Adipocyte (in vitro differentiated cells): ENCODE measurements around the gene ABCE1.
A peak's percentile ranks its signal among the peaks of the same experiment; 100 is the strongest.

Source experiments
- DNase-seq: peaks from one replicate; pipeline ENCODE4 v3.0.0-alpha.2; 2015; ENCODE audit warnings: low read depth
- H3K27me3 ChIP-seq: replicated peaks from 2 replicates; pipeline ENCODE4 v1.7.0; 2013; ENCODE audit warnings: mild to moderate bottlenecking, low read length, moderate library complexity; ENCODE audit not compliant: control insufficient read depth, insufficient read depth
- H3K36me3 ChIP-seq: 2 replicates; pipeline ENCODE4 v1.7.0; 2013; ENCODE audit warnings: low read length, mild to moderate bottlenecking, moderate library complexity; ENCODE audit not compliant: control insufficient read depth, insufficient read depth, severe bottlenecking
- H3K4me1 ChIP-seq: 2 replicates; pipeline ENCODE4 v1.7.0; 2013; ENCODE audit warnings: mild to moderate bottlenecking, low read length, moderate library complexity; ENCODE audit not compliant: control insufficient read depth, insufficient read depth
- H3K4me3 ChIP-seq: 2 replicates; pipeline ENCODE4 v1.7.0; 2013; ENCODE audit warnings: mild to moderate bottlenecking, low read length, moderate library complexity
- H3K9ac ChIP-seq: 2 replicates; pipeline ENCODE4 v1.7.0; 2013; ENCODE audit warnings: mild to moderate bottlenecking, low read length, moderate library complexity
- H3K9me3 ChIP-seq: 2 replicates; pipeline ENCODE4 v1.7.0; 2013; ENCODE audit warnings: mild to moderate bottlenecking, low read length, moderate library complexity; ENCODE audit not compliant: control insufficient read depth

Gene ABCE1

GRCh38 chr4:145153904-145154298 is 55.8 kb downstream of the ABCE1 start:
- DNase-seq, result no peak
- H3K9ac ChIP-seq, result no peak overlapping the region

GRCh38 chr4:145154573-145154972 is 56.5 kb downstream of the ABCE1 start:
- no peaks in the 10 kb centered on the region for H3K9me3 ChIP-seq
- H3K36me3 ChIP-seq, result peaks cover 82% of the 10 kb centered on the region
- H3K9ac ChIP-seq, result no peak overlapping the region
- no peak overlapping the region for H3K4me3 ChIP-seq
- no peaks in the 10 kb centered on the region for H3K27me3 ChIP-seq
- DNase-seq, result peak; percentile 52
- H3K4me1 ChIP-seq, result no peaks in the 10 kb centered on the region

More at GRCh38 chr4:145153904-145154298, 55.8 kb downstream of the ABCE1 start:
- Histone ChIP-seq H3K27me3 (no peaks in the 10 kb centered on the region), H3K4me1 (no peaks in the 10 kb centered on the region), H3K4me3 (no peak overlapping the region), H3K36me3 (peaks cover 82% of the 10 kb centered on the region), H3K9me3 (no peaks in the 10 kb centered on the region)

- Histone ChIP-seq H3K4me3 (no peak overlapping the region), H3K27me3 (no peaks in the 10 kb centered on the region), H3K36me3 (peaks cover 79% of the 10 kb centered on the region), H3K4me1 (no peaks in the 10 kb centered on the region), H3K9ac (no peak overlapping the region), H3K9me3 (no peaks in the 10 kb centered on the region)
- DNase-seq, result no peak
These were observed 57.3 kb downstream of the ABCE1 start for GRCh38 chr4:145155268-145155870.

GRCh38 chr4:145156986-145157385 is 58.9 kb downstream of the ABCE1 start:
- DNase-seq, result no peak
- no peak overlapping the region for H3K4me3 ChIP-seq
- H3K36me3 ChIP-seq, result peaks cover 78% of the 10 kb centered on the region
- peaks cover 7% of the 10 kb centered on the region for H3K4me1 ChIP-seq
- H3K9ac ChIP-seq, result no peak overlapping the region
- no peaks in the 10 kb centered on the region for H3K9me3 ChIP-seq
- H3K27me3 ChIP-seq, result no peaks in the 10 kb centered on the region

- no peaks in the 10 kb centered on the region for H3K9me3 ChIP-seq
- H3K36me3 ChIP-seq, result peaks cover 68% of the 10 kb centered on the region
- DNase-seq, result no peak
- no peak overlapping the region for H3K4me3 ChIP-seq
- H3K27me3 ChIP-seq, result no peaks in the 10 kb centered on the region
- no peak overlapping the region for H3K9ac ChIP-seq
- peaks cover 7% of the 10 kb centered on the region for H3K4me1 ChIP-seq
These were observed 63.4 kb downstream of the ABCE1 start for GRCh38 chr4:145161549-145161948.

- Histone ChIP-seq H3K9ac (no peak overlapping the region), H3K36me3 (peaks cover 49% of the 10 kb centered on the region), H3K4me3 (no peak overlapping the region), H3K4me1 (no peaks in the 10 kb centered on the region), H3K27me3 (no peaks in the 10 kb centered on the region), H3K9me3 (no peaks in the 10 kb centered on the region)
- DNase-seq, result no peak
These were observed 69.8 kb downstream of the ABCE1 start for GRCh38 chr4:145167887-145168286.

- Histone ChIP-seq H3K36me3 (peaks cover 42% of the 10 kb centered on the region), H3K4me1 (no peaks in the 10 kb centered on the region), H3K27me3 (no peaks in the 10 kb centered on the region), H3K9me3 (no peaks in the 10 kb centered on the region), H3K4me3 (no peak overlapping the region), H3K9ac (no peak overlapping the region)
- DNase-seq, result no peak
These were observed 70.6 kb downstream of the ABCE1 start for GRCh38 chr4:145168581-145169187.

- Histone ChIP-seq H3K9ac (no peak overlapping the region), H3K27me3 (no peaks in the 10 kb centered on the region)
- DNase-seq, result no peak
These were observed 72.1 kb downstream of the ABCE1 start for GRCh38 chr4:145170223-145170622.

GRCh38 chr4:145171911-145172310 is 73.8 kb downstream of the ABCE1 start:
- H3K4me1 ChIP-seq, result peaks cover 7% of the 10 kb centered on the region
- H3K4me3 ChIP-seq, result no peak overlapping the region
- H3K9ac ChIP-seq, result no peak overlapping the region
- H3K27me3 ChIP-seq, result no peaks in the 10 kb centered on the region
- peaks cover 32% of the 10 kb centered on the region for H3K36me3 ChIP-seq
- no peak for DNase-seq
- no peaks in the 10 kb centered on the region for H3K9me3 ChIP-seq

More at GRCh38 chr4:145170223-145170622, 72.1 kb downstream of the ABCE1 start:
- Histone ChIP-seq H3K9me3 (no peaks in the 10 kb centered on the region), H3K4me1 (peaks cover 1% of the 10 kb centered on the region), H3K36me3 (peaks cover 36% of the 10 kb centered on the region), H3K4me3 (no peak overlapping the region)

- H3K27me3 ChIP-seq, result no peaks in the 10 kb centered on the region
- H3K4me3 ChIP-seq, result peak overlapping the region; percentile 99
- no peaks in the 10 kb centered on the region for H3K9me3 ChIP-seq
- H3K36me3 ChIP-seq, result peaks cover 3% of the 10 kb centered on the region
- H3K9ac ChIP-seq, result peak overlapping the region; percentile 95
- H3K4me1 ChIP-seq, result peaks cover 32% of the 10 kb centered on the region
- no peak for DNase-seq
These were observed 78.7 kb downstream of the ABCE1 start for GRCh38 chr4:145176641-145177432.

GRCh38 chr4:145177511-145177905 is 79.4 kb downstream of the ABCE1 start:
- Histone ChIP-seq H3K4me3 (peak overlapping the region; percentile 99), H3K9me3 (no peaks in the 10 kb centered on the region), H3K36me3 (no peaks in the 10 kb centered on the region), H3K27me3 (no peaks in the 10 kb centered on the region), H3K9ac (peak overlapping the region; percentile 95), H3K4me1 (peaks cover 32% of the 10 kb centered on the region)
- DNase-seq, result peak; percentile 50
